ENCODE measurements around the gene COBL. TPM values are rescaled to one million over a fixed set of nuclear protein-coding genes. Genes with fewer than 3 reads are reported as not detected.

Gene COBL
- total RNA-seq, 1 donor from 2014 or later = under 0.01 TPM

DNA sequence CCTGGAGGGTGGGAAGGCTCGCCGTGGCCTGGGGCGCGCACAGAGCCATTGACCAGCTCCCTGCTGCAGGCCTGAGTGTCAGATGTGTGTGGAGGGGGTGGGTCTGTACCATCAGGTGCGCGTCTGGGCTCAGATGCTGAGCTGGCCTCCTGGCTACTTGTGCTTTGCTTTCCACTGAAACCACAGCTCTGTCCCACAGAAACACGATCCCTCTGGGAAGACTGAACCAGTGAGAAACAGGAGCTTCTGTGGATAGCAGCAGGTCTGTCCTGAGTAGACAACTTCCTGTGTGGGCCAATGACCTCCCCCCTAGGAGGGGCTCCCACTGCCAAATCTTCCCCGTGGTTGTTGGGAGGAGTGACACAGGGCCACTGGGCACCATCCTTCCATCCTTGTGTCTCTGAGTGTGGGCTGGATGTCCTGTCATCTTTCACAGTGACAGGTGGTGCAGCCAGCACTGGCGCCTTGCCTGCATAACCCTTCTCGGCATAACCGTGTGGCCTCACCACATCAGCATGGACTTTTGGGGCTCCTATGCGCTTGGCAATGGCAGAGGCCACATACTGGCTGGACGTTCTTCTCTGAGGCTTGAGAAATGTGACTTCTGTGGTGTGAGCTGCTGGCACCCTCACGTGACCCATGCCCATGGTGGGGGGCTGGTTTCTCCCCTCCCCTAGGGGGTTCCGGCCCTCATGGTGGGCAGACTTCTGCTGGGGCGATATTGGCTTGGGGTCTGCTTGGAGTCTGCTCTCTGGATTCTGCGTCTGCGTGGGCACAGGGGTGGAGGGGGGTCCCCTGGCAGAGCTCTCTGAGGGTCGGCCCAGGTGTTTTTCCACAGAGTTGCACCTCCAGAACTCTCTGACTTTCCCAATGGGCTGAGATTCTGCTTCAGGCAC lies 288.4 kb downstream of the COBL start:
- no peak for DNase-seq (ENCODE audit: low read depth in 2 of 2)

- DNase-seq (ENCODE audit: low read depth in 2 of 2) = no peak
Observed at GRCh38 chr7:51027106-51027934, 289.3 kb downstream of the COBL start.

DNA sequence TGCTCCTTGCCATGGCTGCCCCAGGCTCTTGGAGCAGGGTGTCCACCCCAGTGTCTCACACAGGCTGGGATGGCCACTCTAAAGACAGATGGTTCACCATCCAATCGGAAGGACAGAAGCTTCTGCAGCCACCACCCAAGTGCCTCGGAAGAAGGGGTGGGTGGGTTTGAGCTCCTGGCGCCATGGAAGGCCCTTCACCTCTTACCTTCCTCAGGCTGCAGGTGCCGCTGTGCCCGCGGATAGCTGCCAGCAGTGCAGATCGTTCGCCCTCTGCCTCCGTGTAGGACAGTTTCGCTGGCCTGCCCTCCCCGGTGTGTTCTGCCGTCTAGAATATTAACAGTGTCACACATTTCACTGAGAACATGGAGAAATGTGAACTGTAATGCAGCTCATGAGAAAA lies 290.3 kb downstream of the COBL start:
- no peak for DNase-seq (ENCODE audit: low read depth in 2 of 2)

DNA sequence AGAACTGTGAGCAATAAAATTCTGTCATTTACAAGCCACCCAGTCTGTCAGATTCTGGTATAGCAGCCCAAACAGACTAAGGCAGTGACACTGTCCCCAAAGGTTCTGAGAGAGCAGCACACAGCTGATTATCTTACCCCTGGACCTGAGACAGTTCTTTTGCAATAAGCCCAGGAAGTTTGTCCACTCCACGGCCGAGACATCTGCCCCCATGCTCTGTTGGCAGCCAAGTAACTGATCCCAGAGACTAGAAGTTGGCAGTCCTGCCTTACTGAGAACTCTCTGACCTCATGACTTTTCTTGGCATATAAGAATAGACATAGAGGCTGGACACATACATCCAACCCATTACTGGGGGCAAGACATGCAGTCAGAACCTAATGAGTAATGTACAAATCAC lies 290.9 kb downstream of the COBL start:
- DNase-seq (ENCODE audit: low read depth in 2 of 2) = no peak

GRCh38 chr7:51024867-51025266 lies 291.7 kb downstream of the COBL start:
- DNase-seq (ENCODE audit: low read depth in 2 of 2) = no peak

DNA sequence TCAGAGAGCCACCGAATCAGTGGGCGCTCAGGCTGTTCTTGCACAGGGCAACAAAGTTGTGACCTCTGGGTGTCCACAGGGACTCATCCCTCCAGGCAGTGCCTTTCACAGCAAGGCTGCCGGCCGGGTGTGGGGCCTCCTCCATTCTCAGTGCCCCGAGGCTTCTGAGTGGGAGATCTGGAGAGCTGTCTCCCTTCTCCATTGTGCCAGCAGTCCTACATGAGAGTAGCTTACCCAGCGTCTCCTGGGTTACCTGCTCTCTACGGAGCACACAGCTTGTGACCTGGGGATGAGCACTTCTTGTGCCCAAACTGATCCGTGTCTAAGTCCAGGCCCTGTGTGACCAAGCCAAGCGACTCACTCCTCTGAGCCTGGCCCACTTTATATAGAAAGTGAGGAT lies 293.1 kb downstream of the COBL start:
- DNase-seq (ENCODE audit: low read depth in 2 of 2) = no peak

DNA sequence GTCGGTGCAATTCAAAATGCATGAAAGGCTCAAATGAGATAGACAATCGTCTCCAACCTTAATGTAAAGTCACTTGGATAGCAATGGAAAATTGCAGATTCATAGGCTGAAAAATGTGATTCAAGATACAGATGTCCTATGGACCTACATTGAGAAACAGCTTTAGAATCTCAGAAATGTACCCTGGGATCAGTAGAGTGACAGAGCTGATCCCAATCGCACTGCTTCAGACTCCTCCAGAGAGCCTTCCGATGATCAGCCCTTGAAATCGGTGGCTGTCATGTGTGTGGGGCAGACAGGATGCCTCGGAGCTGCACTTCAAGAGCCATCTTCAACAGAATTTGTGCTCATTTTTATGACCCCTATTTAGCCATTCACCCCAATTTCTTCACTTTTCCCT lies 293.8 kb downstream of the COBL start:
- DNase-seq (ENCODE audit: low read depth in 2 of 2) = no peak

- DNase-seq (ENCODE audit: low read depth in 2 of 2) = no peak
Observed at GRCh38 chr7:51021906-51022570, 294.6 kb downstream of the COBL start.

DNA sequence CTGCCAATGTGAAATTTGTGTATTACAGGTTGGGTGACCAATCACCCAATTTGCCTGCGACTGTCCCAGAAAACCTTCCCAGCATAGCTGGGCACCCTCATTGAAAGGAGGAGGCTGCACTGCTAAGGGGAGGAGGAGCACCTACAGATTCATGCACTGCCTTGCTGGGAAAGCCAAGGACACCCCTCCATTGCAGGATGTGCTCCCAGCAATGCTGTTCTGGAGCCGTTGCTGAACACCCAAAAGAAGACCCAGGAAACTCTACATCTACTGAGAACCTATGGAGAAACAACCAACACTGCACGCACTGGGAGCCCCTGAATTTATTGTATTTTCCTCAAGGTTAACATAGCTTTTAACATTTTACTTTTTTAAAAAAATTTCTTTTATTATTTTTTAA lies 295.7 kb downstream of the COBL start:
- no peak for DNase-seq (ENCODE audit: low read depth in 2 of 2)

GRCh38 chr7:51019891-51020870 lies 296.4 kb downstream of the COBL start:
- no peak for DNase-seq (ENCODE audit: low read depth in 2 of 2)

DNA sequence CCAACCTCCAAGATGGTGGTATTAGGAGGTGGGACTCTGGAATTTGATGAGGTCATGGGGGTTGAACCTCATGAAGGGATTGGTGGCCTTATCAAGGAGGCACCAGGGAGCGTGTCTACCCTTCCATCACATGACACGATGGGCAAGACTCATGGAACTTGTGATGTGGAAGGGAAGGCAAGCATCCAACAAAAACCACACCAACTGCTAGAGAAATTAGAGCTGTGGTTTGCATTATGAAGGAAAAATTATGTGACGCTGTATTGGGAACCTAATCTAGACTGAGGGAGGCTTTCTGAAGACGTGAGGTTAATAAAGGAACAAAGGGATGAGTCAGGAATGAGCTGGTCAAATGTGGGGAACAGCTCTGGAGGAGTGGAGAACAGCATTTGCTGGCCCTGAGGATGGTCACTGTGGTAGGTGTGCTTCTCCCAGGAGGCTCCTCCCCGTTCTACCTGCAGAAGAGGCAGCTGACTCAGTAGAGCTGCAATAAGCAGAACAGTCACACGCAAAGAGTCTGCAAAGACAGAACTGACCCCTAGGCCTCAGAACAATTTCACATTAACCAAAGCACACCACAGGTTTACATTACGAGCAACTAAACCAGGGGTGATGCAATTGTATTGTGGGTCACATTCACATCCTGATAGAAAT lies 297.3 kb downstream of the COBL start:
- no peak for DNase-seq (ENCODE audit: low read depth in 2 of 2)

GRCh38 chr7:51017576-51018535 lies 298.8 kb downstream of the COBL start:
- DNase-seq (ENCODE audit: low read depth in 2 of 2) = no peak

DNA sequence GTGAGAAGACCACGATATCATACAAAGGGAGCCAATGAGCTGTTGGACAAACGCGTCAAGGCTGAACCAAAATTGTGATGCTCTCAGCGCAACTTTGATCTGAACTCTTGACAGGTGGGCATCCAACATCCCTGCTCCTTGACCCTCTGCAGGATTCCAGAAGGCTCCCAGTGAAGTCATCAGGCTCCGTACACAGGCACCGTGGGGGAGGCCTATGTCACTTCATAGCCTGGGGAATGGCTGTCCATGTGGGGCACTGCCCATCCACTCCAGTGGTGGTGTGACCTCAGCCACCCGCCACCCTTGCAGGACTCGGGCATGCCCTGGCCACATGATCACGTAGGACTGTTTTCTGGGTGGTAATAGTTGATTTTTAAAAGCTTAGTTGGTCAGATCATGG lies 300.1 kb downstream of the COBL start:
- no peak for DNase-seq (ENCODE audit: low read depth in 2 of 2)

DNA sequence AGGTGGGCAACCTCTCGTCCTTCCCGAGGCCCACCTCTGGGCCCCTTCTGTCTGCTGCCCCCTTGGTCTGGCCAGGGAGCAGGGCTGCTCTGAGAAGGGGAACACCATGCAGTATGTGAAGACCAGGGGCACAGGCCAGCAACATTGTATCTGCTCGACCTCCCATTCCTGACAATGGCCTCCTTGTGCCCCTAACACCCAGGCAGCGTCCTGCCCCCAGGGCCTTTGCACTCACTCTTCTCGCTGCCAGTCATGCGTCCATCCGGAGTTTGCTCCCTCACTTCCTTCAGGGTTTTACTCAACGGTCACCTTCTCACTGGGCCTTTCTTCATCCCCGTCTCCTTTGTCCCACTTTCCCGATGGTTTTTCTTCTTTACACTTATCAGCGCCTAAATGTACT lies 301.0 kb downstream of the COBL start:
- DNase-seq (ENCODE audit: low read depth in 2 of 2) = no peak

GRCh38 chr7:51014811-51015210 lies 301.8 kb downstream of the COBL start:
- DNase-seq (ENCODE audit: low read depth in 2 of 2) = no peak

DNA sequence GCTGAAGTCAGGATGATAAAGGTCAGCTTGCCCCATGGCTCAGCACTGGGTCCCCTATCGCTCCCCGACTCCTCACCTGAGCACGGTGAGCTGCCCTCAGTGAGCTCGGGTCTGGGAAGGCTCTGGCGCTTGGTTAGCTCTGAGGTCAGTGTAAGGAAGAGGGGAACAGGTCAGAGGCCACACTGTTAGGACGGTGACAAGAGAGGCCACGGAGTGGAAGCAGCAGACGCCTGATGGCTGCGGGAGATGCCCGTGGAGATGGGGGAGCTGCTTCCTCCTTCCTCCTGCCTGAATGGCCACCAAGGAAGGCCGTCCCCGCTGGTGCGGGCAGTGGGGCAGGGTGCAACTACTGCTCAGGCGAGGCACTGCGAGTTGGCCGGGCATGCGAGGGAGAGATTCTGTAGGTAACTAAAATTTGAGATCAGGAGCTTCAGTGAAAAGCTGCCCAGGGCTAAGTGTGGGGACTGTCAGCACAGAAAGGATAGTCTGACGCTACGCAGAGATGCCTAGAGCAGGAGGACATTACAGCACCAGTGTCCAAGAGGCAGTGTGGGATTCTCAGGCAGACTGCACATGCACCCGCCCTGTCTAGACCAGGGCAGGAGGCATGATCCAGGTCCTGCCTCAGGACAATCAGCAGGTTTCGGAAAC lies 302.6 kb downstream of the COBL start:
- DNase-seq (ENCODE audit: low read depth in 2 of 2) = no peak

DNA sequence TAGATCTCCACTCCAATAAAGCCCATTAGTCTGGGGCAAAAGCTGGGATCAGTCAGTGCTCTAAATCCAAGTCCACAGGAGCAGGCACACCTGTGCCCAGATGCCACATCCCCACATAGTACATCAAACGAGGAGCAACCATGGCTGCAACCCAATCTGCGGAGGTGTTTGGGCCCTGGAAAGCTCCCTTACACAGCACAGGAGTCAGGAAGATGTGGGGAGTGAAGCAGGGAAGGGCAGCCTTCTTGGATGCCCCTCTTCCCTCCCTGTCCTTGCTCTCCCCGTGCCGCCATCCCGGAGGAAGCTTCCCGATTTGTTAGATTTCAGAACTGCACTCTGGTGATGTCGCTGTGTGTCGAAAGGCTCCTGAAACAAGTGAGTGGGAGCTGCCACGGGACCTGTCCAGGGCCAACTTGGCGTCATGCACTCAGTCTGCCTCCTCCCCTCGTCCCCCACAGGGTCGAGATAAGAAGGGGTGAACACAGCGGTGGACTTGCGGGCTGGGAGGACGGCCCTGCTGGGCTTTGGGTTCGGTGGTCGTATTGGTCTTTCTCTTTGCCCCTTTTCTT lies 303.3 kb downstream of the COBL start:
- DNase-seq (ENCODE audit: low read depth in 2 of 2) = no peak

- DNase-seq (ENCODE audit: low read depth in 2 of 2) = no peak
Observed at GRCh38 chr7:51012569-51013217, 303.9 kb downstream of the COBL start.

Measured in dermis microvascular lymphatic vessel endothelial cell (primary cell).